ENCODE results near the gene LRBA.

Gene LRBA

GRCh38 chr4:150794706-150795105, 220.4 kb downstream of the LRBA start:
- TF ChIP-seq CTCF (conservative IDR thresholded peaks at IDR 0.05; ENCODE audit: low read depth, low read length), result no peak
- no peak for DNase-seq (ENCODE audit: low read depth)

GRCh38 chr4:150789864-150790263, 225.2 kb downstream of the LRBA start:
- no peak for TF ChIP-seq CTCF (conservative IDR thresholded peaks at IDR 0.05; ENCODE audit: low read depth, low read length)
- DNase-seq (ENCODE audit: low read depth), result no peak
- H3K4me3 ChIP-seq (ENCODE audit: low read length), result no peak overlapping the region

More at GRCh38 chr4:150794706-150795105, 220.4 kb downstream of the LRBA start:
- no peak overlapping the region for H3K4me3 ChIP-seq (ENCODE audit: low read length)

- DNase-seq (ENCODE audit: low read depth), result no peak
- TF ChIP-seq CTCF (conservative IDR thresholded peaks at IDR 0.05; ENCODE audit: low read depth, low read length), result no peak
- H3K4me3 ChIP-seq (ENCODE audit: low read length), result no peak overlapping the region
Measured at GRCh38 chr4:150784939-150785338, 230.1 kb downstream of the LRBA start.

GRCh38 chr4:150784305-150784704, 230.8 kb downstream of the LRBA start:
- no peak for DNase-seq (ENCODE audit: low read depth)
- H3K4me3 ChIP-seq (ENCODE audit: low read length), result no peak overlapping the region
- TF ChIP-seq CTCF (conservative IDR thresholded peaks at IDR 0.05; ENCODE audit: low read depth, low read length), result no peak

- TF ChIP-seq CTCF (conservative IDR thresholded peaks at IDR 0.05; ENCODE audit: low read depth, low read length), result no peak
- H3K4me3 ChIP-seq (ENCODE audit: low read length), result peak overlapping the region; percentile 7
- peak; percentile 85 for DNase-seq (ENCODE audit: low read depth)
Measured at GRCh38 chr4:150782921-150783320, 232.2 kb downstream of the LRBA start.

GRCh38 chr4:150782311-150782710, 232.8 kb downstream of the LRBA start:
- TF ChIP-seq CTCF (conservative IDR thresholded peaks at IDR 0.05; ENCODE audit: low read depth, low read length), result no peak

GRCh38 chr4:150781191-150781590, 233.9 kb downstream of the LRBA start:
- no peak for TF ChIP-seq CTCF (conservative IDR thresholded peaks at IDR 0.05; ENCODE audit: low read depth, low read length)
- no peak for DNase-seq (ENCODE audit: low read depth)
- no peak overlapping the region for H3K4me3 ChIP-seq (ENCODE audit: low read length)

More at GRCh38 chr4:150782311-150782710, 232.8 kb downstream of the LRBA start:
- peak overlapping the region; percentile 7 for H3K4me3 ChIP-seq (ENCODE audit: low read length)
- peak; percentile 36 for DNase-seq (ENCODE audit: low read depth)
